Pericardium fibroblast (primary cell): ENCODE results near the gene NR2F6. TPM values are rescaled to one million over a fixed set of nuclear protein-coding genes. Genes with fewer than 3 reads are reported as not detected.

Source experiments
- total RNA-seq: library from RNA; depleted of rRNA; stranded (reverse); fragments of >200 nt; gene quantifications from 2 replicates; pipeline ENCODE4 v1.2.3, GENCODE V29; 2015

Gene NR2F6
- total RNA-seq = 87.4 and 95.5 TPM in 2 replicates

GRCh38 chr19:17245535-17245984 is at the start of gene NR2F6:
Gene NR2F6, minus strand, starts transcription at chr19:17245919. Its CDS starts 699 bp downstream, at chr19:17245220.

GRCh38 chr19:17281391-17282304 is 35.9 kb upstream of the NR2F6 start, which contains the start of gene ANKLE1:
Gene ANKLE1, plus strand, starts transcription at chr19:17281901. Its CDS starts 20 bp downstream, at chr19:17281921.

GRCh38 chr19:17266975-17267788 is 21.5 kb upstream of the NR2F6 start, which contains the start of gene BABAM1:
Gene BABAM1, plus strand, starts transcription at chr19:17267443. Its CDS starts 1,364 bp downstream, at chr19:17268807.

GRCh38 chr19:17264641-17264979 is 18.9 kb upstream of the NR2F6 start, which contains the start of gene USHBP1:
Gene USHBP1, minus strand, starts transcription at chr19:17264745. Its CDS starts 446 bp downstream, at chr19:17264299.

GRCh38 chr19:17226002-17226933 is 19.5 kb downstream of the NR2F6 start, which contains the start of gene OCEL1:
Gene OCEL1, plus strand, starts transcription at chr19:17226226. Its CDS starts 22 bp downstream, at chr19:17226248.

GRCh38 chr19:17215127-17215971 is 30.4 kb downstream of the NR2F6 start, which contains the start of gene USE1:
Gene USE1, plus strand, starts transcription at chr19:17215357. Its CDS starts 49 bp downstream, at chr19:17215406.

Other genes starting within 250 kb of the NR2F6 start
- 1.7 and 3.7 TPM in 2 replicates for gene CPAMD8, start 219.1 kb downstream of the NR2F6 start, total RNA-seq
- gene HAUS8, start 170.5 kb downstream of the NR2F6 start, total RNA-seq = 0.94 and 1.8 TPM in 2 replicates
- gene MYO9B, start 170.1 kb downstream of the NR2F6 start, total RNA-seq = 31.8 and 45.2 TPM in 2 replicates
- gene USE1, start 30.6 kb downstream of the NR2F6 start, total RNA-seq = 22.8 and 24.3 TPM in 2 replicates
- 6.8 and 7.1 TPM in 2 replicates for gene OCEL1, start 19.7 kb downstream of the NR2F6 start, total RNA-seq
- not detected in 2 replicates for gene USHBP1, start 18.8 kb upstream of the NR2F6 start, total RNA-seq
- 50.9 and 80.4 TPM in 2 replicates for gene BABAM1, start 21.5 kb upstream of the NR2F6 start, total RNA-seq
- 1.3 TPM in 1 of 2 replicates, not detected in the other for gene ANKLE1, start 36.0 kb upstream of the NR2F6 start, total RNA-seq
- gene ABHD8, start 57.5 kb upstream of the NR2F6 start, total RNA-seq = 9.1 and 19.4 TPM in 2 replicates
- 47.0 and 77.3 TPM in 2 replicates for gene MRPL34, start 60.0 kb upstream of the NR2F6 start, total RNA-seq
- 9.8 and 22.3 TPM in 2 replicates for gene DDA1, start 63.6 kb upstream of the NR2F6 start, total RNA-seq
- gene ANO8, start 88.9 kb upstream of the NR2F6 start, total RNA-seq = 3.1 and 3.7 TPM in 2 replicates
- gene GTPBP3, start 91.6 kb upstream of the NR2F6 start, total RNA-seq = 7.9 and 9.8 TPM in 2 replicates
- 0.82 and 0.94 TPM in 2 replicates for gene PLVAP, start 131.4 kb upstream of the NR2F6 start, total RNA-seq
- not detected in 2 replicates for gene CCDC194, start 148.3 kb upstream of the NR2F6 start, total RNA-seq
- gene BST2, start 159.7 kb upstream of the NR2F6 start, total RNA-seq = 5.5 and 7.0 TPM in 2 replicates
- 58.5 and 68.5 TPM in 2 replicates for gene MVB12A, start 174.1 kb upstream of the NR2F6 start, total RNA-seq
- gene TMEM221, start 202.7 kb upstream of the NR2F6 start, total RNA-seq = 0.85 TPM in 1 of 2 replicates, not detected in the other
- not detected in 2 replicates for gene NXNL1, start 215.0 kb upstream of the NR2F6 start, total RNA-seq
- 28.0 and 29.8 TPM in 2 replicates for gene SLC27A1, start 224.6 kb upstream of the NR2F6 start, total RNA-seq